Measurements from ENCODE around the gene PADI1.

The PADI1 gene

DNA sequence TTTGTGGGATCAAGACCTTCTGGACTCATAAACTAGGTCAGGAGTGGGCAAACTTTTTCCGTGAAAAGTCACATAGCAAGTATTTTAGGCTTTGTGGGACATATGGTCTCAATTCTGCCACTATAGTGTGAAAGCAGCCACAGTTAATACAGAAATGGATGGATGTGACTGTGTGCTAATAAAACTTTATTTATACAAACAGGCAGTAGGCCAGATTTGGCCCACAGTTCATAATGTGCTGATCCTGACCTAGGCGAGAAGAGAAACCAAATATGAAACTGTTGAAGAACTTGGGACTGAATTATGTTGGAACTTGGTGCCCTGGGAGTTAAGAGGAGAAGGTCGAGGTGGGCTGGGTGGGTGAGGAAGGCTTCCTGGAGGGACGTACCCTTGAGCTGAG is 61.0 kb downstream of the PADI1 start:
- DNase-seq (ENCODE audit: insufficient read length, low spot score) (no peak), FAIRE-seq (no peak)

DNA sequence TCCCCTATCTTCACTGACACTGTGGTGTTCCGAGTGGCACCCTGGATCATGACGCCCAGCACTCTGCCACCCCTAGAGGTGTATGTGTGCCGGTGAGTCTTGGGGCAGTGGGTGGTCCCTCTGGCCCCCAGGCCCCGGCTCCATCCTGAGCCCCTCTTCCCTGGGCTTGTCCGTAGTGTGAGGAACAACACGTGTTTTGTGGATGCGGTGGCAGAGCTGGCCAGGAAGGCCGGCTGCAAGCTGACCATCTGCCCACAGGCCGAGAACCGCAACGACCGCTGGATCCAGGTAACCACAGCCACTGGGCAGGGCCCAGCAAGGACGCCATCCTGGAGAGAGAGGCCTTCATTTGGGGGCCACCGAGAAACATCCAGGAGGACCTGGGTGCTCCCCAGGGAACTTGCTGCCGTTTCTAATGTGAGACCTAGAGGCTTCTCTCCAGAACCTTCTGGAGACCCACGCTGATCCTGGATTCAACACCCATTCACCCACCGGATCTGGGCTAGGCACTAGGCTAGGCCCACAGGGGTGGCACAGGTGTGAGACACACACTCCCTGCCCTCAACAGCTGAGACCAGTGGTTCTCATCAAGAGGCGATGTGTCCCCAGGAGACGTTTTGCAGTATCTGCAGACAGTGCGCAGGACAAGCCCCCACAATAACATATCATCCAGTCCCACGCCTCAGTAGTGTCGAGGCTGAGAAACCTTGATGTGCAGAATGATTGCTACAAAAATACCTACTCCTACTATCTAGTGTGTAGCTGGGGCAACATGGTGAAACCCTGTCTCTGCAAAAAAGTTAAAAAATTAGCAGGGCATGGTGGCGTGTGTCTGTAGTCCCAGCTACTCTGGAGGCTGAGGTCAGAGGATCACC is 66.2 kb downstream of the PADI1 start:
- FAIRE-seq (no peak), DNase-seq (ENCODE audit: insufficient read length, low spot score) (no peak)

DNA sequence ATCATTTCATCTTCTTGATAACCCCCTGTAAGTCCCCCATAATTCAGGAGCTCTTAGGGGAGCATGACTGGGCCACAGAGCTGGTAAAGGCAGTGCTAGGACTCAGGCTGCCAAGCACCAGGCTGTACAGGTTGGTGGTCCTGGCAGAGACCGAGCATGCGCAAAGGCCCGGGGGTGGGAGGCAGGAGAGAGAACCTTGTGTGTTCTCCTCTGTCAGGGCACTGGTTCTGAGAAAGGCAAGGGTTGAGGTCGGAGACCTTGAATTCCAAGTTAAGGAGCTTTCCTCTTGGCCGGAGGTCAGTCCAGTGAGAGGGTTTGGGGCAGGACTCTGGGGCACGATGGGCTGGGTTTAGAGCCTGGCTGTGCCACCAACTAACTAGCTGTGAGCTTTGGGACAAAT is 67.1 kb downstream of the PADI1 start:
- FAIRE-seq, result no peak
- no peak for DNase-seq (ENCODE audit: insufficient read length, low spot score)

DNA sequence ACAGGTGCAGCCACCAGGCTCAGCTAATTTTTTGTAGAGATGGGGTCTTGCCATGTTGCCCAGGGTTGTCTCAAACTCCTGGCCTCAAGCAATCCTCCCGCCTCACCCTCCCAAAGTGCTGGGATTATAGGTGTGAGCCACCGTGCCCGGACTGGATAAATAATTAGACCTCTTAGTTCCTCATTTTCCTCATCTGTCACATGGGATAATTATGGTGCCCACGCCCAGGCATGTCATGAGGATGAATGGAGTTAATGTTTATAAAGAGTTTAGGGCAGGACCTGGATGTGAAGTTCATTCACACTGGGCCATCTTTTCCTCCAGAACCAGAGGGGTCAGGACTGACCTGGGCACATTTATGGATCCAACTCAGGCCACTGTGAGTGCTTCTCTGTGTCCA is 67.7 kb downstream of the PADI1 start:
- FAIRE-seq, result no peak
- no peak for DNase-seq (ENCODE audit: insufficient read length, low spot score)

DNA sequence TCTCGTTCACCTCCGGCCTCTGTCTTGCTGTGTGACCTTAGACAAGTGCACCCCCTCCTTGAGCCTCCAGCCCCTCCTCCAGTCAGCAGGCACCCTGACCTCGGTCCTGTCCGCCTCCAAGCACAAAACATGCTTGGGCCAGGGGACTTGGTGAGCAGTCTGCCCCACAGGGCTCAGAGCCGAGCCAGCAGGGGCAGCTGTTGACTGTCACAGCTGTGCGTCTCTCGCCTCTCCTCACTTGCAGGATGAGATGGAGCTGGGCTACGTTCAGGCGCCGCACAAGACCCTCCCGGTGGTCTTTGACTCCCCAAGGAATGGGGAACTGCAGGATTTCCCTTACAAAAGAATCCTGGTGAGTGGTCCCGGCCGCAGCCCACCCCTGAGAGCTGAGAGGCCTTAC is 68.2 kb downstream of the PADI1 start:
- no peak for DNase-seq (ENCODE audit: insufficient read length, low spot score)

DNA sequence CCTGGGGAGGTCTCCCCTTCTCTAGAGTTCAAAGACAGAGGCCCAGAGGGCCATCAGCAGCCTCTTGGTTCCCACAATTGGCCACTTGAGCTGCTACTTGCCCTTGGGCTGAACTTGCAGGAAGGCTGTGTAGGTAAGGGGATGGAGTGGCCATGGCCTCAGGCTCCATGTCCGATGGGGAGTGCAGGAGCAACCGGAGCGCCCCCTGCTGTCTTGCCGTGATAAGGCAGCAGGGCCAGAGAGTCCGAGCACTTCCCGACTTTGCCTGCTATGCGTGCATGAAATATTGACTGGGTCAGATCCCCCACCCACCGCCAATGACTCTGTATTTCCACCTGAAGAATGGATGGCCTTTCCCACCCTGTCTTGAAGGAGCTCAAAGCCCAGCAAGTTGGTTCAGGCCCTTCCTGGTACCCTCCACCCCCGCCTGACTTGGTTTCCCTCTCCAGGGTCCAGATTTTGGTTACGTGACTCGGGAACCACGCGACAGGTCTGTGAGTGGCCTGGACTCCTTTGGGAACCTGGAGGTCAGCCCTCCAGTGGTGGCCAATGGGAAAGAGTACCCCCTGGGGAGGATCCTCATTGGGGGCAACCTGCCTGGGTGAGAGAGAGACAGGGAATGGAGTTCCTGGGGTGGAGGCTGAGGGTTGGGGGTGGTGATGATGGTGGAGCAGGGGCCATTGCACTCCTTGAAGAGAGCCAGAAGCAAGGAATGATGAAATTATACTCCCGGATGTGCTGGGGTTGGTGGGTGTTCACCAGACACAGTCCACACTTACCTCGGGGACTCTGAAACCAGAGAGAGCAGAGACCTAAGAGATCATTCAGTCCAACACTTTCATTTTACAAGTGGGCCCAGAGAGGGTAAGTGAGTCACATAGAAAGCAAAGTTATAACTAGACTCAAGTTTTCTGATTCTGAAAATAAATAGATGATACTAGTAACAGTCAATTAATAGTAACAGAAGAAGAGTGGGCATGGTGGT is 69.5 kb downstream of the PADI1 start:
- DNase-seq (ENCODE audit: insufficient read length, low spot score), result peak; percentile 53
- FAIRE-seq, result peak; percentile 40

More for the DNA sequence above, 68.2 kb downstream of the PADI1 start:
- no peak for FAIRE-seq

DNA sequence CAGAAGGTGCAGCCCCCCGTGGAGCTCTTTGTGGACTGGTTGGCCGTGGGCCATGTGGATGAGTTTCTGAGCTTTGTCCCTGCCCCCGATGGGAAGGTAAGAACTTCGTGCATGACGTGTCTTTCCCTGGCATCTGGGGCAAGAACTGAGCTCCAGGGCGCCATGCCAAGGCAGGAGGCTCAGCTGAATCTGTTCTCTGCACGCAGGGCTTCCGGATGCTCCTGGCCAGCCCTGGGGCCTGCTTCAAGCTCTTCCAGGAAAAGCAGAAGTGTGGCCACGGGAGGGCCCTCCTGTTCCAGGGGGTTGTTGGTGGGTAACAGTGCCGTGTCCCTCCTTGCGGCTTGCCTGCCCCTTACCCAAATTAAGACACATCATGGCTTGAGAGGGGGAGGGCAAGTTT is 71.6 kb downstream of the PADI1 start:
- no peak for FAIRE-seq
- DNase-seq (ENCODE audit: insufficient read length, low spot score), result no peak

DNA sequence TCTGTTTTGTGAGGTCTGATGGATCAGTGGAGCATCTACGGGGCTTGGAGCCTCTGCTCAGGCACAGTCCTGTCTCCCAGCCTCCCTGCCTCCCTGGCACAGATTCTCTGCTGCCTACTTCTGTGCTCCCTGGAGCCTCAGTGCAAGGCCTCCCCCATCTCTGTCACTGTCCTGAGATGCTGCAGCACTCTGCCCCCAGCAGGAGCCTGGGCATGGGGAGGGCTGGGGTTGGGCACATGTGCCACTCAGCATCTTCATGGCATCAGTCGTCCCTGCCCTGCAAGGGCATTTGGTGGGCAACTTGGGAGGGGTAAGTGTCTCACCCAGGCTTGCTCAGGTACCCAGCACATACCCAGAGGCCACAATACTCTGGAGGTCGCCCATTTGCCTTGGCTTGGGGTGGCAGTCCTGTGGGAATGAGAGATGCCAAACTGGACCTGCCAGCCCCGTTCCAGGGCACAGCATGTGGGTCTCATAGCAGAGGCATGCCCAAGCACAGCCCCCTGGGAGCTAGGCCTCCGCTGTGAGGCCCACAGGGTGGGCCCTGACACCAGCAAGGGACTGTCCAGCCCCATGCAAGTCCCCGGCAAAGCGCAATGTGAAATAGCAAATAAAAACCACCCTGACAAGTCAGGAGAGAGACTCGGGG is 72.7 kb downstream of the PADI1 start:
- no peak for DNase-seq (ENCODE audit: insufficient read length, low spot score)
- FAIRE-seq, result no peak

DNA sequence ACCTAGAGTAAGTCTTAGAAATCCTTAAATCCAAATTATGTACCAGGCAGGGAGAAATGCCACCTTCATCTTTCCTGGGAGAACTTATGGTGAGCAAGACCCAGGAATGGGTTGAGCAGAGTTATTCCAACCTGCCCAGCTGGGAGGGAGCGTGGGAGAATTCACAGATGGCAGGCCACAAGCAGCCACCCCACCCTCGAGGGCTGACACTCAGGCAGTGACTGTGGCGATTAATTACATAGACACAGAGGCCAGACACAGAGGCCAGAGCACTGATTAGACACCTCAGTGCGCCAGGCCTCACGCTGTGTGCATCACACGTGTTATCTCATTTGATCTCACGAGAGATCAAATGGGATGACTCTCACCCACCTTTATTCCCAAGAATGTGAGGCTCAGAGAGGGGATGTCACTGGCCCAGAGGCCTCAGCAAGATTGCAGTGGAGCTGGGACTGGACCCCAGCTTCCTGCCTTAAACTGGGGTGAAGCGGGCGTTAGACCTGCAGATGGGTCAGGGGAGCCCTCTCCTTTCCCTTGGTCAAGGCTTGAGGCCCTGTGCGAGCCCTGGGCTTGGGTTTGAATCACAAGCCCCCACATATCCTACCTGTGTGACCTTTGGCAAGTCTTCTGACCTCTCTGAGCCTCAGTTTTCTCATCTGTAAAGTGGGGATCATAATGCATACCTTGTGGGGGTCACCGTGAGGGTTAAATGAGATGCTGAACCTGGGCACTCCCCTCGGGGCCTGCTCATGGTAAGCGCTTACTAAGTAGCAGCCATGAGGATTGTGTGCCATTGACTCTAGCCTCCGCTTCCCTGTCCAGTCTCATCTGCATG is 74.3 kb downstream of the PADI1 start:
- DNase-seq (ENCODE audit: insufficient read length, low spot score) (no peak), FAIRE-seq (no peak)

DNA sequence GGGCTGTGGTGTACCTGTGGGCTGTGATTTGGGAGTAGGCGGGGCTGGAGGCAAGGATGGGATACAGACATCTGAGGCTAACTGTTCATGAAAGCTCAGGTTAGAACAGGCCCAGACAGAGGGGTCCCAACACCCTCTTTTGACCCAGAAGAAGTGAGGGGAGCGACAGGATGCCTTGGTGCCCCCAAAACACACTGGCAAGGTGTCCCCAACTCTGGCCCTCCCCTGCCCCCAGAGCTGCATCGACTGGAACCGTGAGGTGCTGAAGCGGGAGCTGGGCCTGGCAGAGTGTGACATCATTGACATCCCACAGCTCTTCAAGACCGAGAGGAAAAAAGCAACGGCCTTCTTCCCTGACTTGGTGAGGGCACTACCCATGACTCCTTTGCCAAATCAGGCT is 75.5 kb downstream of the PADI1 start:
- no peak for FAIRE-seq
- no peak for DNase-seq (ENCODE audit: insufficient read length, low spot score)

DNA sequence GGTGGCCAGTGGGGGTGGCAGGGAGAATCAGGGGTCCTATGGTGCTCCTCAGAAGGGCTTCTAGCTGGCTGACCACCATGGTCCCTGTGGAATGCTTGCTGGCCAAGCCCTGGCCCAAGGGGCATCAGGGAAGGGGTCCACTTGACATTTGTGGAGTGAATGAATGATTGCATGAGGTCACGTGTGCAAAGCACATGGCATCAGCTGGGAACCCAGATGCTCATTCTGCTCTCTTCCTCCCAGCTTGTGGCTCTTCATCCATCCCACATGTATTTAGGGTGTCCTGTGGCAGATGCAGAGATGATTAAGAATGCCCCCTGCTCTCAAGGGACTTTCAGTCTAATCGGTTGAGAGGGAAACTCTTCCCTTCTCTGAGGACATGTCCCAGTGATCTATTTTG is 76.0 kb downstream of the PADI1 start:
- DNase-seq (ENCODE audit: insufficient read length, low spot score), result no peak
- FAIRE-seq, result no peak

DNA sequence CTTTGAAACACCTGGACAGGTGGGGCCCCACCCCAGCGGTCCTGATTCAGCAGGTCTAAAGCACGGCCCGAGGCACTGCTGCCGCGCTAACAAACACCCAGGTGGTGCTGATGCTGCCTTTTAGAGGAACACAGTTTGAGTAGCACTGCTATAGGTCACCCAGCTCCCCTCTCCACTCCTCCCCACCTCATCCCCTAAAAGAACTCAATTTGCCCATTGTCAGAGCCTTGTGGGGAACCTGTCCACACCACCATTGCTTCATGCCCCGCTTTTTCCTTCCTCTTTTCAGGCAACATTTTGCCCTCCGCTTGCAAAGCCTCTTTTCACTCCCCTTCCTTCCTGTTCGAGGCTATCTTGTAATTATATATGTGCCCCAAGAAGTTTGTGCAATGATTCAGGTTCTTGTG is 76.8 kb downstream of the PADI1 start:
- no peak for FAIRE-seq
- no peak for DNase-seq (ENCODE audit: insufficient read length, low spot score)

DNA sequence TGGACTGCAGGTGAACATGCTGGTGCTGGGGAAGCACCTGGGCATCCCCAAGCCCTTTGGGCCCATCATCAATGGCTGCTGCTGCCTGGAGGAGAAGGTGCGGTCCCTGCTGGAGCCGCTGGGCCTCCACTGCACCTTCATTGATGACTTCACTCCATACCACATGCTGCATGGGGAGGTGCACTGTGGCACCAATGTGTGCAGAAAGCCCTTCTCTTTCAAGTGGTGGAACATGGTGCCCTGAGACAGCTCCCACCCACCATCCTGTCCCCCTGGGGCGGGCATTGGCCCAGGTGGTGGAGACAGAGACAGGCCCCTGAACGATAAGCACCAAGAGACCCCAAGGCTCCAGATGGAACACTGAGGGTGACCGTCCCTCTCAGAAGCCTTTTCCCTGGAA is 77.9 kb downstream of the PADI1 start:
- FAIRE-seq (no peak), DNase-seq (ENCODE audit: insufficient read length, low spot score) (no peak)

DNA sequence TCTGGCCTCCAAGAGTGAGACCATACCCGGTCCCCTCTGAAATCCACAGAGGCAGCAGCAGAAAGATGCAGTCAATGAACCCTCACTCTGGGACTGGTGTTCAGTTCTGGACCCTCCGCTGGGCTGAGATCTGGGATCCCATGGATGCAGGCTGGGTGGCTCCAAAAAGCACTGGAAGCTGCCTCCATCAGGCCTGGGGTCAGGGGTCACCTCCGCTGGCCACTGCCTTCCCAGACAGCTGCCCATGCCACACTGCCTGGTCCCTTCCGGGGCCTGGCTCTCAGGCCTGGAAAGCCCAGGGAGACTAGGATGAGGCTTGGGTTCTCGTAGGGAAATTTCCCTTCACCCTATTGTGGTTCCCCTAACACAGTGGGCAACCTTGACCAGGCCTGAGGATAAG is 81.7 kb downstream of the PADI1 start:
- DNase-seq (ENCODE audit: insufficient read length, low spot score) (no peak), FAIRE-seq (no peak)

DNA sequence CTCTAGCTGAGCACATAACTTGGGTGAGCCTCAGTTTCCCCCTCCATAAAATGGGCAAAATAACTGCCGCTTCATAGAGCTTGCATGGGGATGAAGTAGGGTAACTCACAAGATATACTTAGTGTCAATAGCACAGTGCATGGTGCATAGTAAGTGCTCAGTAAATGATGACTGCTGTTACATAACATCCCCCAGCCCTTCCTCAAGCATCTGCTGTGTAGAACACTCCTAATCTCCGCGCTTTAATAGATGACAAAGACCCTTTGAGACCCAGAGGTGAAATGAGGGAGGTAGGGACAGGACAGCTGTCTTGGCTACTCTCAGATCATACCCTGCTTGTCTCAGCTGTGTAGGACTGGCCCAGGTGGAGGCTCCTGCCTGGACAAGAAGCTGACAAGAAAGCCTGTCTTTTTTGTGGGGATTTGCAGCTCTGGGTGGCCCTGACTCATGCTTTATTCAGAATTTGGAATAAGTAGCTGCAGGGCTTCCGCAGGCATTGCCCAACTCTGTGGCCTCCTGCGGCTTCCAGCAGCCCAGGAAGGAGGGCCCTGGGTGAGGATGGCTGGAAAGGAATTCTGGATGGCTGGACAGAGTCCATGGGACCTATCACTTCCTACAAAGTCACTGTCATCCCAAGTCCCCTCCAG is 82.3 kb downstream of the PADI1 start:
- no peak for DNase-seq (ENCODE audit: insufficient read length, low spot score)
- no peak for FAIRE-seq

DNA sequence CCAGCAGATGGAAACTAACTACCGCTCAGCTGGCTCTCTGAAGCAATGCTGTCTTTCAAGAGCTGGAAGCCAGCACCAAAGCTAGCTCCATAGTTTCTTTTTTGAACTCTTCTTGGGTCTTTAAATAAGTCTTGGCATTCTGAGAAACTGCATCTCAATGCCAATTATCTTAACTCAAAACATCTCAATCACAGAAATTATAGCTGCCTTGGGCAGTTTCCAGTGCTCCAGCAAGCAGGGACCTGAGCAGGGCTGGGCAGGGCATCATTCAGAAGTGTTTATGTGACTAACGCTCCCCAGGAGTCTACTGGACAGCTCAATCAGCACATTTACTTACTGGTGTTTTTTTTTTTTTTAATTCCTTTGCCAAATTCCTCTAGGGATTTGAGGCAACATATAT is 84.8 kb downstream of the PADI1 start:
- no peak for DNase-seq (ENCODE audit: insufficient read length, low spot score)
- FAIRE-seq, result no peak

DNA sequence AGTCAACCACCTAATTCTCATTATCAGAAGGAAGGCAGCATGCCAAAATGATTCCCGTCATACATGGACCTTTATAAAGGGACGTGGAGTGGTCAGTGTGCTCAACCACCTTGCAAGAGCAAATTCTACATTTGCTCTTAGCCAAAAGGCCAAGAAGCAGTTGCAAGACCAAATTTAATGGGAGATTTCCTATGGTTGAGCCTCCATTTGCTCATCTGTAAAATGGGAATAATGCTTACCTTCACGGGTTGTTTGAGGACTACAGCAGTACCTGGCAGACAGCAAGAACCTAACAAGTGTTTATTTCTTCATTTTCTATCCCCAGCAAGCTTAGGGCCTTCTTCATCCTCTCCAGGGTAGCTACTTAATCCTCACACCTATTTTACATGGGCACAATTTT is 85.6 kb downstream of the PADI1 start:
- DNase-seq (ENCODE audit: insufficient read length, low spot score) (no peak), FAIRE-seq (no peak)

DNA sequence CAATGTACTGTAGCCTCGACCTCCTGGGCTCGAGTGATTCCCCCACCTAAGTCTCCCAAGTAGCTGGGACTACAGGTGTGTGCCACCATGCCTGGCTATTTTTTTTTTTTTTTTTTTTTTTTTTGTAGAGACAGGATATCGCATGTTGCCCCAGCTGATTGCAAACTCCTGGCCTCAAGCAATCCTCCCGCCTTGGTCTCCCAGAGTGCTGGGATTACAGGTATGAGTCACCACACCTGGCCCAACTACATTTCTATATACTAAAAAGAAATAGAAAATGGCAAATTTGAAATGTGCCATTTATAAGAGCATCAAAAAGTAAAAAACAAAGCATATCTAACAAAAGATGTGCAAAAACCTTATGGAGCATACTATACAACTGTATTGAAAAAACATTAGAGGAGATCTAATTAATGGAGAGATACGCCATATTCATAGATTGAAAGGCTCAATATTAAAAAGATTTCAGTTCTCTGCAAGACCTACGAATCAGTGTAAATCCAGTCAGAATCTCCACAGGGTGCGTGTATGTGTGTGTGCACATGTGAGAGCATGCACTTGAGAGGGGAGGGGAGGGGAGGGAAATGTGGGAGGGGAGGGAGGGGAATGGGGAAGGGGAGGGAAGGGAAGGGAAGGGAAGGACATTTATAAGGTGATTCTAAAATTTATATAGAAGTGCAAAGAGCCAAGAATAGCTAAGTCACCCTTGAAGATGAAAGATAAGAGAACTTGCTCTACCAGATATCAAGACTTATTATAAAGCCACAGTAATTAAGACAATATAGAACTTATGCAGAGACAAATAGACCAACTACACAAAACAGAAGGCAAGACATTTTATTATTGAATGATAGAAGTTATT is 87.6 kb downstream of the PADI1 start:
- DNase-seq (ENCODE audit: insufficient read length, low spot score) (no peak), FAIRE-seq (no peak)
